ENCODE measurements around the gene TDRD7. TPM values are rescaled to one million over a fixed set of nuclear protein-coding genes. Genes with fewer than 3 reads are reported as not detected.

The TDRD7 gene
- total and polyA plus RNA-seq, 2 donors from 2014 or later, result 7.8 to 15.0 TPM

GRCh38 chr9:97502222-97502983, 90.5 kb downstream of the TDRD7 start:
- Histone ChIP-seq H3K27ac (ENCODE audit: low read depth in 2 of 2, low read length in 2 of 2) (no peak overlapping the region), H3K36me3 (ENCODE audit: control insufficient read depth in 2 of 3, insufficient read depth in 3 of 3, low read length in 3 of 3) (no peaks in the 10 kb centered on the region), H3K4me3 (ENCODE audit: low read length in 3 of 3) (peak overlapping the region in 2 of 3 donors; percentile 47 to 64), H3K27me3 (ENCODE audit: control insufficient read depth, insufficient read depth, low read length) (peaks cover 43% of the 10 kb centered on the region), H3K9me3 (ENCODE audit: control insufficient read depth in 2 of 3, insufficient read depth in 1 of 3, low read length in 3 of 3) (no peaks in the 10 kb centered on the region), H3K4me1 (ENCODE audit: control insufficient read depth in 2 of 3, insufficient read depth in 2 of 3, low read depth in 1 of 3, low read length in 3 of 3) (peaks cover 0 to 4% (median 3%) of the 10 kb centered on the region in 3 donors), H3K9ac (ENCODE audit: low read length in 3 of 3) (peak overlapping the region in 1 of 3 donors; percentile 40)
- no peak for TF ChIP-seq CTCF (IDR thresholded peaks at IDR 0.05; ENCODE audit: borderline replicate concordance, extremely low read depth, insufficient read depth)
- FAIRE-seq (no peak), DNase-seq (peak in 2 of 5 donors; percentile 57 to 72)
- intact Hi-C loops (cut with DNase I), result no loop called here

- no peak for TF ChIP-seq CTCF (IDR thresholded peaks at IDR 0.05; ENCODE audit: borderline replicate concordance, extremely low read depth, insufficient read depth)
- intact Hi-C loops (cut with DNase I), result no loop called here
- no peak overlapping the region for H3K27ac ChIP-seq (ENCODE audit: low read depth in 2 of 2, low read length in 2 of 2)
- peaks cover 0 to 4% (median 3%) of the 10 kb centered on the region in 3 donors for H3K4me1 ChIP-seq (ENCODE audit: control insufficient read depth in 2 of 3, insufficient read depth in 2 of 3, low read depth in 1 of 3, low read length in 3 of 3)
- no peak for DNase-seq
- no peak for FAIRE-seq
- peak overlapping the region in 1 of 3 donors; percentile 64 for H3K4me3 ChIP-seq (ENCODE audit: low read length in 3 of 3)
- H3K9ac ChIP-seq (ENCODE audit: low read length in 3 of 3), result no peak overlapping the region
- H3K36me3 ChIP-seq (ENCODE audit: control insufficient read depth in 2 of 3, insufficient read depth in 3 of 3, low read length in 3 of 3), result no peaks in the 10 kb centered on the region
- H3K9me3 ChIP-seq (ENCODE audit: control insufficient read depth in 2 of 3, insufficient read depth in 1 of 3, low read length in 3 of 3), result no peaks in the 10 kb centered on the region
- H3K27me3 ChIP-seq (ENCODE audit: control insufficient read depth, insufficient read depth, low read length), result peaks cover 43% of the 10 kb centered on the region
Observed at GRCh38 chr9:97502984-97503861, 91.3 kb downstream of the TDRD7 start.

GRCh38 chr9:97503862-97504210, 91.9 kb downstream of the TDRD7 start:
- no peak overlapping the region for H3K4me3 ChIP-seq (ENCODE audit: low read length in 3 of 3)
- H3K27ac ChIP-seq (ENCODE audit: low read depth in 2 of 2, low read length in 2 of 2), result no peak overlapping the region
- no peak for FAIRE-seq
- H3K9ac ChIP-seq (ENCODE audit: low read length in 3 of 3), result no peak overlapping the region
- peaks cover 43% of the 10 kb centered on the region for H3K27me3 ChIP-seq (ENCODE audit: control insufficient read depth, insufficient read depth, low read length)
- no peaks in the 10 kb centered on the region for H3K36me3 ChIP-seq (ENCODE audit: control insufficient read depth in 2 of 3, insufficient read depth in 3 of 3, low read length in 3 of 3)
- TF ChIP-seq CTCF (IDR thresholded peaks at IDR 0.05; ENCODE audit: borderline replicate concordance, extremely low read depth, insufficient read depth), result no peak
- H3K4me1 ChIP-seq (ENCODE audit: control insufficient read depth in 2 of 3, insufficient read depth in 2 of 3, low read depth in 1 of 3, low read length in 3 of 3), result peaks cover 0 to 4% (median 3%) of the 10 kb centered on the region in 3 donors
- intact Hi-C loops (cut with DNase I), result no loop called here
- H3K9me3 ChIP-seq (ENCODE audit: control insufficient read depth in 2 of 3, insufficient read depth in 1 of 3, low read length in 3 of 3), result no peaks in the 10 kb centered on the region
- DNase-seq, result no peak
